ENCODE measurements around the gene TRPC4AP. TPM values are rescaled to one million over a fixed set of nuclear protein-coding genes. Genes with fewer than 3 reads are reported as not detected.
"Not testable (repeated sequence)": the region's sequence is repeated elsewhere in the genome, so short reads cannot be mapped to it uniquely, and the experiment has no call there.

The TRPC4AP gene
- total RNA-seq, 1 donor from 2014 or later, result 104 TPM

DNA sequence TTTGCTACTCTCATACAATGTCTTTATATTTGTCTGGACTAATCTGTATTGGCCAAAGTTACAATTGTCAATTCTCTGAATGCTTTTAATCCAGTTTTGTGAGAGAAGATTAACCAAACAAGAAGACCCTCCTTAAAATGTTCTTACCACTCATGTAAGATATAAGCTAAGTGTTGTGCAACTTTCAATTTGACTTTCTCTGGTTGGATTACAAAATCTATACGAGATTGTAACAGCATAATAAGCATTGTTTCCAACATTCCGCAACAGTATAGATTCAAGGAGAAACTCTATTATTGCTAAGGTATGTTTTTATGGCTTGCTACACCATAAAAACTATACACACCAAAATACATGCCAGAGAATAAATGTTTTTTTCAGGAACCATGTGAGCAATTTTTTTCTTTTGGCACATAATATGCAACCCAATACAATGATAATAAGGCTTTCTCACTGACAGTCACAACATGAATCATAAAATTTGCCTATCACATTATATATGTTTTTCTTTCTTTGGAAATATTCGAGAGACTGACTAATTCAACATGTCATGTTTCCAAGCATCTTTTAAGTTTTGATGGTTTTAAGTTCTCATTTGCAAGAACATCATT, 12.2 kb upstream of the TRPC4AP start:
- no peak for DNase-seq (ENCODE audit: extremely low read depth, low read depth, low spot score)

DNA sequence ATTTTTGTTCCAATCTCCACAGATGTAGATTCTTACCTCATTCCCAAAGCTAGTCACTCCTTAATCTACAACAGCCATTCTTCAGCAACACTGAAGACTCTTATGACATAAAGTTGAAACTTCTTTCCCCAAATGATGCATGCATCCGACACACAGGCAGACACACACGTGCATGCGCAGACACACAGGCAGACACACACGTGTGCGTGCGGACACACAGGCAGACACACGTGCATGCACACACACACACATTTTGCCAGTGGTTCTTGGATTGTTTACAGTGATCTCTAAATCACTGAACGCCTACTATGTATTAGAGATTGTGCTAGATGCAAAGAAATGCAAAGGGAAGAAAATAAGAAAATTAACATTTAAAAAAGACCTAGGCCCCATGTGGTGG, 9.0 kb upstream of the TRPC4AP start:
- DNase-seq (ENCODE audit: extremely low read depth, low read depth, low spot score), result no peak

DNA sequence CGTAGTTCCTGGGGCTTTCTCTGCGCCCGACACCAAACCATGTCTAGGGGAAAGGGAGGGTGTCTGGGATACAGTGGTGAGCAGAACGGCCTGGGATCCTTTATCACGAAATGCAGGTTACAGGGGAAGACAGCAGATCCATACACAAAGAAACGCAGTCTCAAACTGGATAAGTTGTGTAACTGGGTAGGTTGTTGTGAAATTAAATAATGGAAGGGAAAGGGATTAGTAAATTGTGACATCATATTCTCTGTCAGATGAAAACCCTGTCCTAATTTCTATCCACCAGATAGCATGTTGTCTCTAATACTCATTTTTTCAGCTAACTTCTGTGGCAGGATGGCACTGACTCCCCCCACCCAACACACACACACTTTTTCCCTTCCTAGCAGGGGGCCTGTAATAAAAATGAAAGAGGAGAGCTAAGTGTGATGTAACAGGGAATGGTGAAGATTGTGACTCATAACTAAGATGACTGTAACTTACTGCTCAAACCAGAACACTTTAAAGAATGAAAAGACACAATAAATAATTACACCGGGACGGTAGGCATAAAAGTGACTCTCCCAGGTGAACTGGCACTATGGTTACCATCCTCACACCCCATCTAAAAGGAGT, 769 bp upstream of the TRPC4AP start:
- no peak for DNase-seq (ENCODE audit: extremely low read depth, low read depth, low spot score)

DNA sequence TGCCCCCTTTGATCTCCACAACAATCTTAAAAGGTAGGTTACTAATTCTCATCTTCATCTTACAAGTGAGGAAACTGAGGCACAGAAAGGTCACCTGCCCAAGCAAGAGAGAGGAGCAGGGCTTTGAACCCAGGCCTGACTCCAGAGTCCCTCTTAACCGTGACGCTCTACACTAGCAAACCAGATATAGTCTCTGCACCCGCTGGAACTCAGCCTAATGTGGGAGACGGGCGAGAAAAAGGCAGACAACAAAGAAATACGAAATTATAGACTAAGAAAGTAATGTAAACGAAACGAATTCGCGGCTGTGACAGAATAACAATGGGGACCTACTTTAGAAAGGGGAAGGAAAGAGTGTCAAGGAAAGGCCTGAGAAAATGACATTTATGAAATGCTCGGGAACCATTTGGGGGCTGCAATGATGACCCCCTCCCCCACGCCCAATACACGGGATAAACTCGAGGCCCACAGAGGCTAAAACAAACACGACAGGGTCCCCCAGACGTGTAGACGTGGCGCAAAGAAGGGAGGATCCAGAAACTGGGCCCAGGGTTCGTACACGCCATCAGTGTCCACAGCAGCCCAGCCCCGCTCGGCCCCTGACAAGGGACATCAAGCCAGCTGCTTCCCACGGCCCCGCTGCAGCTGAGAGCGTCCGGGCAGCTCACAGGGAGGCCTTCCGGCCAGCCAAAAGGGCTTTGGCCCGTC, 637 bp downstream of the TRPC4AP start:
- DNase-seq (ENCODE audit: extremely low read depth, low read depth, low spot score), result no peak

DNA sequence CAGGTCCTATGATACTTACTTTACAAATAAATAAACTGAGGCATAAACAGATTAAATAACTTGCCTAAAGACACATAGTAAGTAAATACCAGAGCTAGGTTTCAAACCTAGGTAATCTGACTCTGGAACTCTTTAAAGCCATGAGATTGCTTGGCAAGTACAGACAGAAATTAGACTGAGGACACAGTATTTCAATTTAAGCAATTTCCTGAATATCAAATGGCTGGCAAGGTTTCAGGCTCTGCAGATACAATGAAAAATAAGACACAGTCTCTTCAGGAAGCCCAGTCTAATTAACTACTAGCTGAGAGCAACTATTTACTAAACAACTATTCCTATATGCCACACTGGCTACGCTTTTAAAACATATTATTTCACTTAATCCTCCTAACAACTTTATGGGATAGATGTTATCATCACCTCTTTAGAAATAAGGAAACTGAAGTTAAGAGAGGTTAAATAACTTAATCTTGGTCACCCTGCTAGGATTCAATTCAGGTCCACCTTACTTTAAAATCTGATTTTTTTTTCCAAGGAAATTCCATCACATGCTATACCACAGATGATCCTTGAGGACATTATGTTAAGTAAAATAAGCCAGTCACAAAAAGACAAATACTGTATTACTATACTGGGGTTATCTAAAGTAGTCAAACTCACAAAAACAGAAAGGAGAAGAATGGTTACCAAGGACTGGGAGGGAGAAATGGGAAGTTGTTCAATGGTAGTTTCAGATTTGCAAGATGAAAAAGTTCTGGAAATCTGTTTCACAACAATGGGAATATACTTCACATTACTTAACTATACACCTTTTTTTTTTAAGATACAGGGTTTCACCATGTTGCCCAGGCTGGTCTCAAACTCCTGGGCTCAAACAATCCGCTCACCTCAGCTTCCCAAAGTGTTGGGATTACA, 4.1 kb downstream of the TRPC4AP start:
- no peak for DNase-seq (ENCODE audit: extremely low read depth, low read depth, low spot score)

DNA sequence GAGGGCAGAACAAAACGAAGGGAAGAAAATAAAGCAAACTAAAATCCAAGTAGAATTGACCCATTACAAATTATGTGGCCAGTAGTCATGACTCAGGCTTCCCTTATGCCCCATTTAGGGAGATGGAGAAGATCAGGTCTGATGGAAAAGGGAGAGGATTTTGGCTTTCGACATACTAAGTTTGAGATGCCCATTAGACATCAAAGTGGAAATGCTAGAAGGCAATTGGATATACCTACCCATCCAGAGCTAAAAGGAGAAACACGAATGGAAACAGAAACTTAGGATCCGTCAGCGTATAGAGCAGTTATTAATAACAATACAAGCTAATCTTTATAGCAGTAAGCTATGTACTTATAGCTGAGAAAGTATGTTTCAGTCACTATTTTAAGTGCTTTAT, 4.8 kb downstream of the TRPC4AP start:
- DNase-seq (ENCODE audit: extremely low read depth, low read depth, low spot score), result no peak

DNA sequence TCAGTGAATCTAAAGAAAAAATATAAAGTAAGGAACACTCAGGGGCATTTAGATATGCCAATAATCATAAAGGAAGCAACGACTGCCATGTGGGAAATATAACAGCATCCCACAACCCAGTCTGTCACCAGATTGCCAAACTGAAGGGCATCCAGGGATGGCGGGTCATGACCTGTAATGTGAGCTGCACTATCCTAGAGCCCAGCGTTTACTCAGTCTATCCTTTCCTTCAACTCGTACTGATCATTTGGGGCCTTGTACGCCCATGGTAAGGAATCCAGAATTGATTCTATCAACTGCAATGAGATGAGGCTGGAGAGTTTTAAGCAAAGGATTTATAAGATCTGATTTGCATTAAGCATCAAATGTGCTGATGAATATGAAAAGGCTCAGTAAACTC, 5.3 kb downstream of the TRPC4AP start:
- no peak for DNase-seq (ENCODE audit: extremely low read depth, low read depth, low spot score)

DNA sequence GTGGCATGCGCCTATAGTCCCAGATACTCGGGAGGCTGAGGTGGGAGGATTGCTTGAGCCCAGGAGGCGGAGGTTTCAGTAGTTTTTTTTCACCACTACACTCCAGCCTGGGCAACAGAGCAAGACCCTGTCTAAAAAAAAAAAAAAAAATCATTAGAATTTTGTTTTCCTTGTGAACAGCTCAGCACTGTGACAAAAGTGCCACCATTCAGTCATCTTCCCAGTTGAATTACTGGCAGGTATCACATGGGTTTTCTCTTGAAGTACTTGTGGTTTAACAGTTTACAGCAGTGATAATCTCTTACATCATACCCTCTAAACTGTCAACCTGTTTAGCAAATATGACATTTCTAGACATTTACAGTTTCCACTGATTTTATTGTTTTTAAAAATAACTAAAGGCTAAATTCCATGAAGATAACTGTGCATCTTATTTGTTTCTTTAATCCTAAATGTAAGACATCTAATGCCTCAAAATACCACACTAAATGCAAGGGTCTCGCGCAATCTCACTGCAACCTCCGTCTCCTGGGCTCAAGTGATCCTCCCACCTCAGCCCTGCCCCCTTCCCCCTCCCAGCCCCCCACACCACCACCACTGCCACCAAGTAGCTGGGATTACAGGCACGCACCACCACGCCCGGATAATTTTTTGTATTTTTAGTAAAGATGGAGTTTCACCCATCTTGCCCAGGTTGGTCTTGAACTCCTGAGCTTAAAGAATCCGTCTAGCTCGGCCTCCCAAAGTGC, 7.0 kb downstream of the TRPC4AP start:
- no peak for DNase-seq (ENCODE audit: extremely low read depth, low read depth, low spot score)

DNA sequence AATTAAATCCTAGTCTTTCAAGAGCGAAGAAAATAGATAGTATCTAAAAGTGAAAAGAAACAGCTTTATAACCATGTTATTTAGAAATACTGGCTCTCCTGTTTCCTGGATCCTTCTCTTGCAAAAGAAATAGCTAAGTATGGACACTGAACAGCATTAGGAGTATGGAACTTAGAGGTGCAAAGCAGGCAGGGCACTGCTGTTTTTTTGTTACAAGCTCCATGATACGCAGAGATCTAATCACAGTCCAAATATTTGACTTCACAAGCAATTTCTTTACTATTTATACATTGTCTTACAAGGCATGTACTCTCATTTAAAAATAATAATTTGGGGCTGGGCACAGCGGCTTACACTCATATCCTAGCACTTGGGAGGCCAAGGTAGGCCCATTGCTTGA, 7.6 kb downstream of the TRPC4AP start:
- DNase-seq (ENCODE audit: extremely low read depth, low read depth, low spot score), result no peak

DNA sequence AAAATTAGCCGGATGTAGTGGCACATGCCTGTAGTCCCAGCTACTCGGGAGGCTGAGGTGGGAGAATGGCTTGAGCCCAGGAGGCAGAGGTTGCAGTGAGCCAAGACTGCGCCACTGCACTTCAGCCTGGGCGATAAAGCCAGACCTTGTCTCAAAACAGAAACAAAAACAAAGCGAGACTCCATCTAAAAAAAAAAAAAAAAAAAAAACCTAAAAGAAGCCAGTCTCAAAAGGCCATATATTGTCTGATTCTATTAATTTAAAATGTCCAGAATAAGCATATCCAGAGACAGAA, 12.3 kb downstream of the TRPC4AP start:
- not testable (repeated sequence) for DNase-seq (ENCODE audit: extremely low read depth, low read depth, low spot score)

DNA sequence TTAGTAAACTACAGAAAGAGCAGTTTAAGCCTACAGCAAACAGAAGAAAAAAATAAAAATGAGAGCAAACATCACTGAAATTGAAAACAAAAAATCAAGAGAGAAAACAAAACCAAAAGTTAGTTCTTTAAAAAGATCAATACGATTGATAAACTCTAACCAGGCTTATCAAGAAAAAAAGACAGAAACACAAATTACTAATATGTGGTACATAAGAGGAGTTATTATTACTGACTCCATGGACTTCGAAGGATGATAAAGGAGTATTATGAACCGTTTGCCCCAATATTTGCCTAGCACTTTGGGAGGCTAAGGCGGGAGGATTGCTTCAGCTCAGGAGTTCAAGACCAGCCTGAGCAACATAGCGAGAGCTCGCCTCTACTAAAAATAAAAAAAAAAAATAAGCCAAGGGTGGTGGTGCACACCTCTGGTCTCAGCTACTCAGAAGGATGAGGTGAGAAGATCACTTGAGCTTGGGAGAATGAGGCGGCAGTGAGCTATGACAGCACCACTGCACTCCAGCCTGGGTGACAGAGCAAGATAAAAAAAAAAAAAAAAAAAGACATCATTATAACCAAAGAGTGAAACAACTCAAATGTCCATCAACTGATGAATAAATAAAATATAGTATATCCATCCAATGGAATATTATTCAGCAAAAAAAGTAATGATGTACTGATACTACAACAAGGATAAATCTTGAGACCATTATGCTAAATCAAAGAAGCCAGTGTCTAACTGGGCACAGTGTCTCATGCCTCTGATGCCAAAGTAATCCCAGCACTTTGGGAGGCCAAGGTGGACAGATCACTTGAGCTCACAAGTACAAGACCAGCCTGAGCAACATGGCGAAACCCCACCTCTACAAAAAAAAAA, 12.9 kb downstream of the TRPC4AP start:
- no peak for DNase-seq (ENCODE audit: extremely low read depth, low read depth, low spot score)

DNA sequence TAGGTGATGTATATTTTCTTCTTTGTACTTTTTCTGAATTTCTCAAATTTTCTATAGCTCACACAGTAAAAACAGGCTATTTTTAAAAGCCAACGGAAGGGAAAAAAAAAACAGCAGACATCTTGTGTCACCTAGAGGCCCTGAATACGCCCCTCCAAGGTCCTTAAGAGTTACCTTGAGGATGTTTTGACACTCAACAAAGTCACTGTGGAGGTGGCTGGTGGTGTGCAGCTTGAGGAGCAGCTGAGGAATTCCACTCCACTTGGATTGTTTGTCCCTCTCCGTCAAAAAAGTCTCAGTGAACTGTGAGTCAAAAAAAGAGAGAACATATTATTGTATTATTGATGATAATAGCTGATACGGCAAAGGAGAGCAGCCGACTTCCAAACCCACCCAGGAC, 14.7 kb downstream of the TRPC4AP start:
- no peak for DNase-seq (ENCODE audit: extremely low read depth, low read depth, low spot score)

DNA sequence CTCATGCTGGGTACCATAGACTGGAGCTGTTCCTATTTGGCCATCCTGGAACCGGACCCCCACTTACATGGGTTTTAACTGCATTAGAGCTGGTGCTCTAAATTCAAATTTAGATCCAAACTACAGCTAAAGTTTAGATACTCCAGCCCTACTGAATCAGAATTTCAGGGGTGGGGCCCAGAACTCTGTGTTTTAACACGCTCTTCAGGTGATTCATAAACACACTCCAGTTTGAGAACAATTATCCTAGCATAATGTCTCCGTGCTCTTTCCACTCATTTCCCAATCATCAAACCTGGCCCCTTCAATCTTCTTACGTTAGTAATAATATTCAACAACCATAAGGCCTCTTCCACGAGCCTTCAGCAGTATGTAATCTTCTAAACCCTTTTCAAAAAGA, 15.3 kb downstream of the TRPC4AP start:
- DNase-seq (ENCODE audit: extremely low read depth, low read depth, low spot score), result no peak

DNA sequence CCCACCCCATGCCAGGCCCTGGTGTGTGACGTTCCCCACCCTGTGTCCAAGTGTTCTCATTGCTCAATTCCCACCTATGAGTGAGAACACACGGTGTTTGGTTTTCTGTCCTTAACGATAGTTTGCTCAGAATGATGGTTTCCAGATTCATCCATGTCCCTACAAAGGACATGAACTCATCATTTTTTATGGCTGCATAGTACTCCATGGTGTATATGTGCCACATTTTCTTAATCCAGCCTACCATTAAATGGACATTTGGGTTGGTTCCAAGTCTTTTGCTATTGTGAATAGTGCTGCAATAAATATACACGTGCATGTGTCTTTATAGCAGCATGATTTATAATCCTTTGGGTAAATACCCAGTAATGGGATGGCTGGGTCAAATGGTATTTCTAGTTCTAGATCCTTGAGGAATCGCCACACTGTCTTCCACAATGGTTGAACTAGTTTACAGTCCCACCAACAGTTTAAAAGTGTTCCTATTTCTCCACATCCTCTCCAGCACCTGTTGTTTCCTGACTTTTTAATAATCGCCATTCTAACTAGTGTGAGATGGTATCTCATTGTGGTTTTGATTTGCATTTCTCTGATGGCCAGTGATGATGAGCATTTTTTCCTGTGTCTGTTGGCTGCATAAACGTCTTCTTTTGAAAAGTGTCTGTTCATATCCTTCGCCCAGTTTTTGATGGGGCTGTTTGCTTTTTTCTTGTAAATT, 21.0 kb downstream of the TRPC4AP start:
- DNase-seq (ENCODE audit: extremely low read depth, low read depth, low spot score), result not testable (repeated sequence)

DNA sequence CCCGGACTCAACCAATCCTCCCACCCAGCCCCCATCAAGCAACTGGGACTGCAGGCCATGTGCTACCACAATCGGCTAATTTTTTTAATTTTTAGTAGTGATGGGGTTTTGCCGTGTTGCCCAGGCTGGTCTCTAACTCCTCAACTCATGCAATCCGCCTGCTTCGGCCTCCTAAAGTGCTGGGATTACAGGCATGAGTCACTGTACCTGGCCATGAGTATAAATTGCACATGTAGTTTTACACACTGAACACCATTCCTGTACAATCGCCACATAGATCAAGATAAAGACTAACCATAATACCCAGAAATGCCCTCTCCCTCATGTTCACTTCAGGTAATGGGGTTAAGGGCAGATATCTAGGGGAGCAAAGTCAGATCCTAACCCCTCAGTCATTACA, 26.4 kb downstream of the TRPC4AP start:
- no peak for DNase-seq (ENCODE audit: extremely low read depth, low read depth, low spot score)

DNA sequence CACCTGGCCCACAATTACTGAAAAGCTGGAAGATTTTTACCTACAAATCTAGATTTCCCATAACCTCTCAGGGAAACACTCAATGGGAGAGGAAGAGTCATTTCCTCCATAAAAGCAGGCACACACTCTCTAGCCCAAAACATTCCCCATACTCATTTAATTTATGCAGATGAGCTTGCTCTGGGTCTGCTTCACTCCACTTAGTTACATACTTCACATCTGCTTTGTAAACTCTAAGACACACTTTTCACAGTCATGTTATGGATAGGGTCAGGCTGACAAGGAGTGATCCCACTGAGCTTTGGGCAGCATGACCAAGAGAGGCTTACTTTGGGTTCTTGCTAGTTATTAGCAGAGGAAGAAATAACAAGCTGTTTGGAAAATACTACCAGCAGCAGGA, 27.4 kb downstream of the TRPC4AP start:
- DNase-seq (ENCODE audit: extremely low read depth, low read depth, low spot score), result no peak

DNA sequence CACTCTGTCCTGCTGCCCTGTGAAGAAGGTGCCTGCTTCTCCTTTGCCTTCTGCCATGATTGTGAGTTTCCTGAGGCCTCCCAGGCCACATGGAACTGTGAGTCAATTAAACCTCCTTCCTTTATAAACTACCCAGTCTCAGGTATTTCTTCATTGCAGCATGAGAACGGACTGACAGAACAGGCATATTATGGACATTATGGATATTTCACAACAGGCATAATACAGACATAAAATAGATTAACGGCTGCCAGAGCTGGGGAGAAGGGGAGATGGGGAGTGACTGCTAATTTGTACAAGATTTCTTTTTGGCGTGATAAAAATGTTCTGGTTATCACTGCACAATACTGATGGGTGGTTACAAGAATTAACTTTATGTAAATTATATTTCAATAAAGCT, 29.4 kb downstream of the TRPC4AP start:
- DNase-seq (ENCODE audit: extremely low read depth, low read depth, low spot score), result no peak

DNA sequence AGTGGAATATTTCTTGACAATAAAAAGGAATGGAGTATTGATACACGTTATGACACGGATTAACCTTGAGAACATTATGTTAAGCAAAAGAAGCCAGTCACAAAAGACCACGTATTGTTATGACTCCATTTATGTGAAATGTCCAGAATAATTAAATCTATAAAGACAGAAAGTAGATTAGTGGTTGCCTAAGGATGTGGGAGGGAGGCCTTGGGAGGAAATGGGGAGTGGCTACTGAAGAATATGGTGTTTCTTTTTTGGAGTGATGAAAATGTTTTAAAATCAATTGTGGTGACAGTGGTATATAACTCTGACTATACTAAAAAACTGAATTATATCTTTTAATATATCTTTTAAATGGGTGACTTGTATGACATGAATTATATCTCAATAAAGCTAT, 30.1 kb downstream of the TRPC4AP start:
- no peak for DNase-seq (ENCODE audit: extremely low read depth, low read depth, low spot score)

DNA sequence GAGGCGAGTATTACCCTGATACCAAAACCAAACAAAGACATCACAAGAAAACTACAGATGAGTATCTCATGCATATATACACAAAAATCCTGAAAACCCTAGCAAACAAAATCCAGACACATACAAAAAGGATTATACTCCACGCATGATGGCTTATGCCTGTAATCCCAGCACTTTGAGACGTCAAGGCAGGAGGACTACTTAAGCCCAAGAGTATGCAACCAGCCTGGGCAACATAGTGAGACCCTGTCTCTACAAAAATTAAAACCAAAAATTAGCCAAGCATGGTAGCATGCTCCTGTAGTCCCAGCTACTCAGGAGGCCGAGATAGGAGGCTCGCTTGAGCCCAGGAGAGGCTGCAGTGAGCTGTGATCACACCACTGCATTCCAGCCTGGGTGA, 32.4 kb downstream of the TRPC4AP start:
- no peak for DNase-seq (ENCODE audit: extremely low read depth, low read depth, low spot score)

Data from glomerular endothelial cell (primary cell).